GM18909 (cell line): ENCODE results near the gene YBEY.
"Not testable (repeated sequence)": the region's sequence is repeated elsewhere in the genome, so short reads cannot be mapped to it uniquely, and the experiment has no call there.

Experiments used
- ATAC-seq: cut with Tn5 transposase; IDR thresholded peaks from one replicate; pipeline ENCODE4 v1.9.1; 2021; ENCODE audit warnings: mild to moderate bottlenecking; ENCODE audit not compliant: unreplicated experiment, poor library complexity

The YBEY gene, protein sequence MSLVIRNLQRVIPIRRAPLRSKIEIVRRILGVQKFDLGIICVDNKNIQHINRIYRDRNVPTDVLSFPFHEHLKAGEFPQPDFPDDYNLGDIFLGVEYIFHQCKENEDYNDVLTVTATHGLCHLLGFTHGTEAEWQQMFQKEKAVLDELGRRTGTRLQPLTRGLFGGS

DNA sequence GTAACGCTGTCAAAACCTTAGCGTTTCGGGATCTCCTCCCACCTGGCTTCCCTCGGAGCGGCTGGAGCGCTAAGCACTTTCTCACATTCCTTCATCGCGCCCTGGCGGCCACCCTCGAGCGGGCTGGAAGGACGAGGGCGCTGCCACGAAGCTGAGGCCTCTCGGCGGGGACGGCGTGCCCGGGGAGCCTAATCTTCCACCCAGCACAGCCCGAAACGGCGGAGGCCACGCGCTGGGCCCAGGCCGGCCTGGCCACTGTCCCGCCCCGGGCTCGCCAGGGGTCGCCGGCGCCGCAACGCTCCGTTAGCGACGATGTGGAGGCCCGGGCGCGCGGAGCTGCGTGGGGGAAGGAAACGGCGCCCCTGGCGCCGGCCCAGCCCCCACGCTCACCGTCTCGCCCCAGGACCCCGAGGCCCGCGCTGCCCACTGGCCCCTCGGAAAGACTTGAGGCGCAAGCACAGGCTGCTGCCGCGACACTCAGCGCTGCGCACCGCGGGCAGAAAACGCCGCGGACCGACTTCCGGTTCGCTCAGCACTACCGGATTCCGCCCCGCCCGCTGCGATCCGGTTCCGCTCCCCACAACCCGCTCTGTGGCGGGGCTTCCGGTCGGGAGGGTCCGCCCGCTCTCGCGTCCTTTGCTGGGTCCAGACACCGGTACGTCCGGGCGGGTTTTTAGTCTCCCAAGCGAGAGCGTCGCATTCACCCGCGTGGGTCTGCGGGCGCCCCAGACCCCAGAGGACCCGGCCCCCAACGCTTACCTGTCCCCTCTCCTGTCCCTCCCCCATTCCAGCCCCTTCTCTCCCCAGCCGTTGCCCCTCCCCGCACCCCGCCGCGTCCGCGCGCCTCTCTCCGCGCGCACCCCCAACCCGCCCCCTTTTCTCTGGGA, at the start of gene YBEY:
TSS of gene YBEY (plus strand) at position 582 of the 887 bp plus-strand sequence. CDS start 572 bp downstream, outside the sequence.
- peak; percentile 86 for ATAC-seq

DNA sequence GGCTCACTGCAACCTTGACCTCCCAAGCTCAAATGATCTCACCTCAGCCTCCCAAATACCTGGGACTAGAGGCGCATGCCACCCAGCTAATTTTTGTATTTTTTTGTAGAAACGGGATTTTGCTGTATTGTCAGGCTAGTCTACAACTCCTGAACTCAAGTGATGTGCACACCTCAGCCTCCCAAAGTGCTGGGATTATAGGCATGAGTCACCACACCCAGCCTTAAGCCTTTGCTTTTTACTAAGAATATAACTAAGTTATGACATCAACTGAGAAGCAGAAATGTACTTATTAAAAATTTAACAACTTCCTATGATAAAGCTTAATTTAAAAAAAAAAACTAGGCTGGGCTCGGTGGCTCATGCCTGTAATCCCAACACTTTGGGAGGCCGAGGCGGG, 48.7 kb upstream of the YBEY start:
- ATAC-seq: no peak

DNA sequence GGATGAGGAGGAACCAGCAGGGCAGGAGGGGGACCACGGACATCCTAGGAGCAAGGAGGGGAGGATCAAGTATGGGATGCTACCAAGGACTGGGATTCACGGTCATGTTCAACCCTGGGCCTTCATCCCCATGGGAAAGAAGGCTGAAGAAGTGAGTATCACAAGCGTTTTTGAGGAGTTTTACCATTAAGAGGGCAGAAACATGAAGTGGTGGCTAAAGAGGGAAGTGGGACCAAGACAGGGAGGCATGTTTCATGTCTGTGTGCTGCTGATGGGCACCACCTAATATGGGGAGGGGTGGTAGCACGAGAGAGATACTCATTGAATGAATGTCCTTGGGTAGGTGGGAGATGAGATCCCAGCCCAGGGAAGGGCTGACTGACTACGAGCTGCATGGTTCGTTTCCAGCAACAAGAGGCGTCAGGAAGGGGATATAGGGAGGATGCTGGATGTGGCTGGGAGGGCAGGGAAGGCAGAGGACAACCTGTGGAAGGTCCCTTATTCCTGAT, 46.3 kb upstream of the YBEY start:
- ATAC-seq: no peak

DNA sequence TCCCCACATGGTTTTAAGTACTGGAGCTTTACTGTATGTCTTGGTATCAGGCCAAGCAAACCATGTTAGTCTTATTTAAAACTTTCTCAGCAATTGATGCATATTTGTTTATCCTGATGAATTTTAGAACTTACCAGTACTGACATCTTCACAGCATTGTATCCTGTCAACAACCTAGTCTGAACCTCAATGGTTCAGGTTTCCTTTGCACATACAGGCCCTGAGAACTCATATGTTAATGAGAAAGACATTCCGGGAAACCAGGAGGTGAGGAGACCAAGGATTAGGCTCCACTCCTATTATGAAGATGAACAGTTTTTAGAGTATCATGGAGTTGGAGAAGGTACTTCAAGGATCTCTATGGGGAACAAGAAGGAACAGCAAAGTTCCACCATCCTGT, 44.6 kb upstream of the YBEY start:
- not testable (repeated sequence) for ATAC-seq

DNA sequence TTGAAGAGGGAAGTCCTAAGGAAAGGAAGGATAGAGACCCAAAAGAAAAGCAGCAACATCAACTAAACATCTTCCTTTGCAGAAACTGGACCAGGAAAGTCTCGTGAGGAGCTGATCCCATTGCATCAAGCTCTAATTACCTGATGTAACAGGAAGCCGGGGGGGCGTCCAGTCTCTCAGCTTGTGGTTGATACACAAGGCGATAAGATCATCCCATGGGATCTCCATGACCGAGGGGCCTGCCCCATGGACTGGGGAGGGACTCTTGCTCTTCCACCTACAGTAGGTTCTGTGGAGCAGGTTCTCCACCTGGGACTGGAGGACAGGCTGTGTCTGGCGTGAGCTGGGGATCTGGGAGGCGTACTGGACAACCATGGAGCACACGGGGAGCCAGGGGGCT, 42.8 kb upstream of the YBEY start:
- ATAC-seq: no peak

DNA sequence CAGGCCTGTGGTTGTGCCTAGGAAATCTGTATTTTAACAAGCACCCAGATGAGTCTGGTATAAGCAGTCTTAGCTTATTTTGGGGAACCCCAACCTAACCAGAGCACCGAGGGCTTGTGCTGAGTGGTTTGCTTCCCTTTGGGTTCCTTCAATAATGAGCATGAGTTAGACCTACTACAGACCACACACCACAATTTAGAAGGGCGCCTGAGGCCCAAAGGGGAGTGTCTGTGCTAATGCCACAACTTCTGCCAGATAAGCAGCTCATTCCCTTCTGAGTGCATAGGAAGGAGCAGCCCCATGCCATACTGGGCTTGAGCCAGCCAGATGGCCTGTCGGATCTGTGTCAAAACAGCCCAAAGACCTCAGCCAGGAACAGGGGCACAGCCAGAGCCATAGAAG, 42.2 kb upstream of the YBEY start:
- ATAC-seq: no peak

DNA sequence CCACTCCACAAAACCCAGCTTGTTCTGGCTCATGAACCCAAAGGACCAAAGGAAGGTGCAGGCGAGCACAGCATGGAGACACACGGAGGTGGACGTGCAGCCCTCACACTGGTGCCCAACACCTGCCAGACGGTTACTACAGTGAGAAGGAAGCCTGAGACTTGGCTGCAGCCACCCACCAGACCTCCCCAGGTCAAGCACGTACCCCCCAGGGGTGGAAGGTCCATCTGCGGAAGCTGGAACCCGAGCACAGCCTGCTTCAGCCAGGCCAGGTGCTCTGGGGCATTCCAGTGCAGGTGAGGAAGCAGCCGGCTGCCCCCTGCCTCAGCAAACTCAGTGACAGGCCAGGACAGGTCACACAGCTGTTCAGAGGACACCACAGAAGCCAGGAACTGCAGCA, 41.5 kb upstream of the YBEY start:
- no peak for ATAC-seq

DNA sequence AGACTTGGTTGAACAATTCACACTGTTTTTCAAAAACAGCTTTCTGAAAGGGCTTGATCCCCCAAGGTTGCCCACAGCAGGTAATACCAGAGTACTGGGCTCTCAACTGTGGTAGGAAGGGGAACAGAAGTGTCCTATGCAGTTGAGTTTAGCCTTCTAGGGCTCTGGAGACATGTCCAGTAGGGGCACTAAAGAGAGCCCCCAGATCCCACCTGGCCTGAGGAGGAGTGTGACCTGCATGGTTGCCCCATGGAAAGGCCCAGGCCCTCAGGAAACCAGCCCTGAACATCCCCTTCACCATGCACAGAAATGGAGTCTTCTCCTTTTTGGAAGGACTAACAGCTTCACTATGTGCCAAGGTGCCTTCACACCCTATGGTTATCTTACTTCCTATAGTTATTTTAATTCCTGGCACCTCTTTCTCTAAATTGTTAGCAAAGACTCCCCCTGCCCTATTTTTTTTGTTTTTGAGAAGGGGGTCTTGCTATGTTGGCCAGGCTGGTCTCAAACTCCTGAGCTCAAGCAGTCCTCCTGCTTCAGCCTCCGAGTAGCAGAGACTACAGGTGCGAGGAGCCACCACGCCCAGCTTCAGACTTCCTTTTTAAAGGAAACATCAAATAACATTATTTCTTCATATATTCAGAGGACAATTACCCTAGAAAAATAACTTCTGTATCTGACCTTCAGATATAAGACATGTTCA, 40.8 kb upstream of the YBEY start:
- no peak for ATAC-seq

DNA sequence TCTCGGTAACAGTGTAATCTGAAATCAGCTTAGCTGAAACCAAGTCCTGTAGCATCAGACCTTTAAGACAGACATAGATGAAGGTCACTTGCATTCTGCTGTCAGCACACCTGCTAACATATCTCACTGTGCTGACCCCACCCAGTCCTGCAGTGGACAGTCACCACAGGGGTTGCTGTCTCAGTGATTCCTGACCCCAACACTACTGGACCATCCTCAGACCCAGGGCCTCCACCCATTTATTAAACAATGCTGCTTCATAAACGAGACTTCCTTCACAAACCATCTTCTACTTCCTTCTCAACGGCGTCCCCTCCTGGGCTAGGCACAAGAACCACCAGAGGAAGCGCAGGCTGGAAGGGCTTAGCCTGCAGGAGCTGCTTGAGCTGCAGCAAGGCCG, 39.8 kb upstream of the YBEY start:
- no peak for ATAC-seq

DNA sequence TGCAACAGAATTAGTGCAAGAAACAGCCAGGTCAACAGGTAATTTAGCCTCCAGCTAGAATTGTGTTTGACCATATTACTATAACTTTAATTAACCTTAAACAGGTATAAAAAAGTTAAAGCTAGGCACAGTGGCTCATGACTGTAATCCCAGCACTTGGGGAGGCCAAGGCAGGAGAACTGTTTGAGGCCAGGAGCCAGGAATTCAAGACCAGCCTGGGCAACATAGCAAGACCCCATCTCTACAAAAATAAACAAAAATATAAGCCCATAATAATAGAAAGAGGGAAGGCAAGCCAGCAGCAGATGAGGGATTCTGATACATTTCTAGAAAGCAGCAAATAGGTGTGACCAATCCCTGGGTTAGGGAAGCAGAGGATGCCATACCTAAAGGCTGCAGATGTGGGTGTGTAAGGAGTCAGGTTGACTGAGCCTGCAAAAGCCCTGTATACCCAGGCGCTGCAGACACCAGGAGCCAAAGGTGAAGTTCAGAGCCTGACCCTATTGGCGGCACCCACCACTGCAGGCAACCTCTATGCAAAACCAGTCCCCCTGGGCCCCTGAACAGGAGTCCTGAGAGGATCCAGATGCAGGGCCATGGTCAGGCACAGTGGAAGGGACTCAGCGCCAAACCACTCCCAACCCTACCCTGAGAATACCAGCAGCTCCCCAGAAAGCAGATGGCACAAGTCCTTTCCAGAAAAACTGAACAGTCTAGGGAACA, 38.3 kb upstream of the YBEY start:
- no peak for ATAC-seq

DNA sequence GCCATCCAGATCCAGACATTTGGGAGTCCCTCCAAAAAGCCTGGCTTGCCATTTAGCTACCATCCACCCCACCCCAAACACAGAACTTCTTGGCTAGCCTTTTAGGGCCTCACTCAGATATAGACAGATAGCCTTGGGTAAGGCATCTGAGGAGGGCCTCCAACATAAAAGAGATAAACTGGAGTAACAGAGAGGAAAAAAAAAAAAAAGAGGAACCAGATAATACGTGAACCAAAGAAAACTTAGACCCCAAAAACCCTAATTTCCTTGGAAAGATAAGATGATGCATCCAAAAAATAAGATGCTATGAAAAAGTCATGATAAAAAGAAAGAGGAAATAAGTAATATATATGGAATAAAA, 37.7 kb upstream of the YBEY start:
- no peak for ATAC-seq

DNA sequence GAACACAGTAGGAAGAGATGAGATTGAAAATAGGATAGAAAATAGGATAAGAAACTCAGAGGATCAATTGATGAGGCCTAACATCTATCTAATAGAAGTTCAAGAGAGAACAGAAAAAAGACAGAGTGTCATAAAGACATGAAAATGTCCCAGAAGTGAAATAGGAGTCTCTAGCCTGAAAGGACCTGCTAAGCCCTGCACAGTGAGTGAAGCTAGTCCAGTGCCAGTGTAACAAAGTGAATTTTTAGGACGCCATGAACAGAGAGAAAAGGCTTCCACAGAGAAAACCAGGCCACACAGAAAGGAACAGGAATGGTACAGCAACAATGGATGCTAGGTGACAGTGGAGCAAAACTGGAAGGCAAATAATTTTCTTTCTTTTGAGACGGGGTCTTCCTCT, 37.3 kb upstream of the YBEY start:
- no peak for ATAC-seq

DNA sequence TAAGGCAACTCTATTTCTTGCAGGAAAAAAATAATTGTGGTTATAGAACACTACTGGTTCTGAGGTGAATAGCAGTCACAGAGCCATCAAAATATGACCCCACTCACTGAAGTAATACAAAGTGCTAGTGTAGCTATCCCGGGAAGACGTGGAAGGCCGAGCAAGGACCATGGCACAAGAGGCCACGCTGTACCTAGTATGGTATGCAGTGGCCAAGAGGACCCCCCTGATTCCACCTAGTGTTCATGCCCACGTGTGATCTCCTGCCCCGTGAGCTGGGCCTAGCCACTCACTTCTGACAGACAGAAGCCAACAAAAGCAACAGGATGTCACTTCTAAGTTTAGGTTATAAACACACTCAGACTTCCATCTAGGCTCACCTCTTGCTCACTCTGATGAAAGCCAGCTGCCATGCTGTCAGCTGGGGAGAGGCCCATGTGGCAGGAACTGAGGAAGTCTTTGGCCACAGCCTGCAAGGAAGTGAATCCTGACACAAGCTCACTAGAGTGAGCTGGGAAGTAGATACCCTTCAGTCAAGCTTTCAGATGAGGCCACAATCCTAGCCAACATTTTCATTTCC, 35.9 kb upstream of the YBEY start:
- ATAC-seq: no peak

DNA sequence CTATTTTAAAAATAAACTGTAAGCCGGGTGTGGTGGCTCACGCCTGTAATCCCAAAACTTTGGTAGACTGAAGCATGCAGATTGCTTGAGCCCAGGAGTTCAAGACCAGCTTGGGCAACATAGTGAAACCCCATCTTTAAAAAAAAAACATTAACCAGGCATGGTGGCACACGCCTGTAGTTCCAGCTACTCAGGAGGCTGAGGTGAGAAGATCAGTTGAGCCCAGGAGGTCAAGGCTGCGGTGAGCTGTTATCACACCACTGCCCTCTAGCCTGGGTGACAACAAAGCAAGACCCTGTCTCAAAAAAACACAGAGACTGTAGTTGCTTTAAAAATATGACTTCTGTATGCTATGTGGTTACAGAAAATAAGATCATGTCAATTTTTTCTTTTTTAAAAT, 33.3 kb upstream of the YBEY start:
- ATAC-seq: no peak

DNA sequence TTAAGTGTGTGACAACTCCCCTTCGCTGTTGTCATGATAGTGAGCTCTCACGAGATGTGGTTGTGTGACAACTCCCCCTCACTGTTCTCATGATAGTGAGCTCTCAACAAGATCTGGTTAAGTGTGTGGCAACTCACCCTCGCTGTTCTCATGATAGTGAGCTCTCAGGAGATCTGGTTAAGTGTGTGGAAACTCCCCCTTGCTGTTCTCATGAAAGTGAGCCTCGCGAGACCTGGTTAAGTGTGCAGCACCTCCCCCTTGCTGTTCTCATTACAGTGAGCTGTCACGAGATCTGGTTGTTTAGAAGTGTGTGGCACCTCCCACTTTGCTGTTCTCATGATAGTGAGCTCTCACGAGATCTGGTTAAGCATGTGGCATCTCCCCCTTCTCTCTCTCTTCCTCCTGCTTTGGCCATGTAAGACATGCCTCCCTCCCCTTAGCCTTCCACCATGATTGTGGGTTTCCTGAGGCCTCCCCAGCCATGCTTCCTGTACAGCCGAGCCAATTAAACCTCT, 32.5 kb upstream of the YBEY start:
- peak; percentile 63 for ATAC-seq

DNA sequence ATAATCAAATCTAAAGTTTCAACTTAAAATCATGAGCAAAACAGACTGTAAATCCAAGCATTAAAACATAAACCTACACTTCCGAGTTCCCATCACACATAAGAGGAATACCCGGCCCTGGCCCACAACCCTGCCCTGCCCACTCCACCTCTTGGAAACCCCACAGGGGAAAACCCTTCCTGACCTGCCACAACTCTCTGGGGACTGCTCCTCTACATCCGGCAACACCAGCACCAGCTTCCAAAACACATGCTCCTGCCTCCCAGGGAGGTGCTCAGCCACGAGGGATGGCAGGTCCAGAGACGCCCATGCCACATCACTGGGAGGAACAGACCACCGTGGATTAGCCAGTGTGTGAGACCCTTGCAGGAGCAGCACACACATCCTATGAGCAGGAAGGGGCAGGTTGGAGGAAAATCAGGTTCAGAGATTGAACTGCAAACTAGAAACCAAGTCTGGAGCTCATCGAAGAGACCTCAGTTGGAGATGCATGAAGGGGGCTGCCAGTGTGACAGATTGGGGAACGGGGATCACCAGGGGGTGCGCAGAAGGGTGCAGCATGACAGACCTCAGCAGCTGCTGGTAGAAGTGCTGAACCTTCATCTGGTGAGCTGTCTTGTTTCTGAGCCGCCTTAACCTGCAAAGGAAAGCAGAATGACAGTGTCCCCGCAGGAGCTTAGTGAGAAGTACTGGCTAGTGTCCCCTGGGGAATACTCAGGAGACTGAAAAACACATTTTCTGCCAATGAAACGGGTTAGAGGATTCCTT, 31.8 kb upstream of the YBEY start:
- ATAC-seq: peak; percentile 48

DNA sequence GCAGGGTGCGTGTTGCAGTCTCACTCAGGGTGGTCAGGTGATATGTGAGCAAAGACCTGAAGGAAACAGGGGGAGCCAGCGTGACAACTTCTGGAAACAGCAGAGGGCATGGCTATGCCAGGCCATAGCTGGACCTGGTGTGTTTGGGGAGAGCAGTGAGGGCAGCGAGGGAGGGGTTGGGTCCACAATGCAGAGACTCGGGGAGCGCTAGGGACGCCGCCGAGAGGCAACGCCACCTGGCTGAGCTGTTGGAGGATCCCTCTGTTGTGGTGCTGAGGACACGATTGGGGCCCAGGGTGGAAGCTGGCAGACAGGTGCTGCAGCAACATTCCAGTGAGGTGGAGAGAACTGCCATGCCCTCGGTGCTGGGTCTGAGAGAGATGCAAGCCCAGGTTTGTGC, 31.0 kb upstream of the YBEY start:
- no peak for ATAC-seq

DNA sequence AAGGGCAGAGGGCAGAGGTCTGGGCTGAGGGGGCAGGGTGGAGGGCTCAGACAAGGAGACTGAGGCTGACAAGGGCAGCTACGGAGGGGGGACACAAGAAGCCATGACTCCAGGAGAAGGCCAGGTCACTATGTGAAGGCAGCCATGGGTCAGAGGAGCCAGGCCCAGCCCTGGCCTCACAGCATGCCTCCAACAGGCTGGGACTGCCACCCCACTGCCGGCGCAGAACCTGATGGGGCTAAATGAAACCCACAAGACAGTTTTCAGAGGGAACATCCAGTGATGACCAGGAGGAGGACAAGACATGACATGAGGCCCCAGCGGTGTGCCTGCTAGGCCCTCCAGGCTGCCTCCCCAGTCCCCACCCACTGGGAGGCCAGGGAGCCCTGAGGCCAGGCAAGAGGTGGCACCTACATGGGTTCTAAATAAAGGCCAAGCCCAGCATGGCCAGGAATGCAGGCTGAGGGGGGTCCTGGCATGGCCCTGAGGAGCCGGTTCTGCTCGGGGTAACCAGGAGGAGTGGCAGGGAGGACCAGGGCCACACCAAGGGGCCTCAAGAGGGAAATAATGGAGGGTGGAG, 30.3 kb upstream of the YBEY start:
- no peak for ATAC-seq

DNA sequence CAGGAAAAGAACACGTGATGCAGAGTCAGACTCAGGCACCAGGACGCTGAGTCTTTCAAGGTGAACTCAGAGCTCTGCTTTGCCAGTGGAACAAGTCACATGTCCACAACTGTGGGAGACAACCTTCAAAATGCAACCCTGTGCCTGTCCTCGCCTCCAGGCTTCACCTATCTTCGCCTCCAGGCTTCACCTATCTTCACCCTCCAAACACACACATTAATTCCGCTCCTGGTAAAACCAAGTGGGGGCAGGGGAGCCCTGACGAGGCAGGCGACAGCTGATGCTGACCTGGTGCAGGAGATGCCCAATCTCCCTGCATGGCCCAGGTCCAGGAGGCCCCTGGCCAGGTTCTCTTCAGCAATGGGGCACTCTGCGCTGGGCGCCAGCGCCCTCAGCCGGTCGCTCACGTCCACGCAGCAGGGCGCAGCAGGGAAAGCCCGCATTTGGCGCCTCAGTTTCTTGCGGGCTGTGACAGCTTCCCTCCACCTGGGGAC, 29.6 kb upstream of the YBEY start:
- ATAC-seq: no peak
